ENCODE measurements around the gene ADAMTS9. TPM values are rescaled to one million over a fixed set of nuclear protein-coding genes. Genes with fewer than 3 reads are reported as not detected.

ADAMTS9 gene
- total and polyA plus RNA-seq, 7 donors: 1.2 to 61.6 (median 16.1) TPM

DNA sequence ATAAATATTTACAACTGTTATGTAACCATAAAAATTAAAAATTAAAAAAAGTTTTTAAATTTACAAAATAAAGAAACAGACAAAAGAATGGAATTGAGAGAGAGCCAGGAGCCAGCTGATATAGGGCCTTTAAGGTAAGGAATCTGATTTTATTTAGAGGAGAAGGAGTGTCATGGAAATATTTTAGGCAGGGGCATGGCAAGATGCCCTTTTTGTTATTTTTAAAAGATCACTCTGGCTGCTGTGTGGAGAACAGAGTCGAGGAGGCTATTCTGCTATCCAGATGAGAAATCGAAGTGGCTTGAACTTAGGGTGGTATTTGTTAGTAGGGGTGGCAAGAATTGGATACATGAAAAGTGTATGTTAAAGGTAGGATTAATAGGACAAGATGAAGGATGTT lies 9.1 kb upstream of the ADAMTS9 start:
- 83 to 86% methylated on average over 2 of the region's 2 CpGs for WGBS, 2 donors
- no peak overlapping the region for H3K27ac ChIP-seq
- no peaks in the 10 kb centered on the region for H3K36me3 ChIP-seq
- no peak for DNase-seq
- H3K27me3 ChIP-seq: no peaks in the 10 kb centered on the region
- TF ChIP-seq POLR2AphosphoS5 (IDR thresholded peaks at IDR 0.05) (no peak), EP300 (IDR thresholded peaks at IDR 0.05) (no peak), POLR2A (IDR thresholded peaks at IDR 0.05) (no peak)
- TF ChIP-seq, protein P1, sequence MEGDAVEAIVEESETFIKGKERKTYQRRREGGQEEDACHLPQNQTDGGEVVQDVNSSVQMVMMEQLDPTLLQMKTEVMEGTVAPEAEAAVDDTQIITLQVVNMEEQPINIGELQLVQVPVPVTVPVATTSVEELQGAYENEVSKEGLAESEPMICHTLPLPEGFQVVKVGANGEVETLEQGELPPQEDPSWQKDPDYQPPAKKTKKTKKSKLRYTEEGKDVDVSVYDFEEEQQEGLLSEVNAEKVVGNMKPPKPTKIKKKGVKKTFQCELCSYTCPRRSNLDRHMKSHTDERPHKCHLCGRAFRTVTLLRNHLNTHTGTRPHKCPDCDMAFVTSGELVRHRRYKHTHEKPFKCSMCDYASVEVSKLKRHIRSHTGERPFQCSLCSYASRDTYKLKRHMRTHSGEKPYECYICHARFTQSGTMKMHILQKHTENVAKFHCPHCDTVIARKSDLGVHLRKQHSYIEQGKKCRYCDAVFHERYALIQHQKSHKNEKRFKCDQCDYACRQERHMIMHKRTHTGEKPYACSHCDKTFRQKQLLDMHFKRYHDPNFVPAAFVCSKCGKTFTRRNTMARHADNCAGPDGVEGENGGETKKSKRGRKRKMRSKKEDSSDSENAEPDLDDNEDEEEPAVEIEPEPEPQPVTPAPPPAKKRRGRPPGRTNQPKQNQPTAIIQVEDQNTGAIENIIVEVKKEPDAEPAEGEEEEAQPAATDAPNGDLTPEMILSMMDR (IDR thresholded peaks at IDR 0.05): no peak
- intact Hi-C loops (cut with DNase I): no loop called here
- peaks cover 0 to 35% (median 24%) of the 10 kb centered on the region in 4 donors for H3K4me1 ChIP-seq
- H3K9me3 ChIP-seq: no peaks in the 10 kb centered on the region
- no peak overlapping the region for H3K4me3 ChIP-seq

DNA sequence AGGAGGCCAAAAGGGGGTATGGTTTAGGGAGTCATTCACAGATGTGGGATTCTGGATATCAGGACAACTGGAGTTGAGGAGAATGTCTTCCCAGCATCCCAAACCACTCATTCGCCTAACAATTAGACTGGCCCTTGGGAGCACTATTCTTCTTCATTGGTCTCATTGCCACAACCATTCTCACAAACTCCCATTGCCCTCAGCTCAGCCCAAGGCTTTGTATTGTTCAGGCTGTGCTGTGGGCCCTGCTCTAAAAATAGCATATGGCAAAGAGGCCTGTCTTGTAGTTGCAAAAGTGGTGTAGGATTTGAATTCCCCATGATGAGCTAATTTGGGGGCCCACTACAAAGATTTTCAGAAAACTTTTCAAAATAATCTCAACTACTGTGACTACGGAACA lies 6.3 kb upstream of the ADAMTS9 start:
- H3K9me3 ChIP-seq: no peaks in the 10 kb centered on the region
- H3K27ac ChIP-seq: no peak overlapping the region
- H3K4me1 ChIP-seq: peaks cover 0 to 56% (median 25%) of the 10 kb centered on the region in 4 donors
- no peaks in the 10 kb centered on the region for H3K27me3 ChIP-seq
- no peaks in the 10 kb centered on the region for H3K36me3 ChIP-seq
- DNase-seq: no peak
- 94 to 95% methylated on average over 2 of the region's 2 CpGs for WGBS, 2 donors
- intact Hi-C loops (cut with DNase I): no loop called here
- no peak overlapping the region for H3K4me3 ChIP-seq
- TF ChIP-seq POLR2AphosphoS5 (IDR thresholded peaks at IDR 0.05) (no peak), EP300 (IDR thresholded peaks at IDR 0.05) (no peak), POLR2A (IDR thresholded peaks at IDR 0.05) (no peak)
- TF ChIP-seq, protein P1 (IDR thresholded peaks at IDR 0.05): no peak

DNA sequence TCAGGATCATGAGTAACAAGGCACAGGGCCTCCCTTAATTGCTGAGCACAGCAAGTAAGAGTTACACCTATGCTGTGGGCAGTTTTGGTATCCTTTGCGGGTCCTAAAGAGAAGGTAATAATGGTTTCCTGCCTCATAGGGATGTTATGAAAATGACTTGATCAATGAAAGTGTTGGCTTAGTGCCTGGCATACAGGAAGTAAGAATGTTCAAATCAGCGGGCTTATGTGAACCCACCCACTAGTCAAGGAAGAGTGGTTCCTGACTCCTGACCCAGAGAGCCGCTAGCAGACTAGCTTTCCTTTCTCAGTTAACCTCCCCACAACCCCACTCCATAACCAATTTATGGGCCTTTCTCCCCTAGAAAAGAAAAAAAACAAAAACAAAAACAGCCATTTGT lies 5.2 kb upstream of the ADAMTS9 start:
- H3K36me3 ChIP-seq: no peaks in the 10 kb centered on the region
- H3K4me3 ChIP-seq: no peak overlapping the region
- H3K27me3 ChIP-seq: no peaks in the 10 kb centered on the region
- no peak for TF ChIP-seq EP300 (IDR thresholded peaks at IDR 0.05)
- TF ChIP-seq, protein P1 (IDR thresholded peaks at IDR 0.05): no peak
- TF ChIP-seq POLR2AphosphoS5 (IDR thresholded peaks at IDR 0.05): no peak
- TF ChIP-seq POLR2A (IDR thresholded peaks at IDR 0.05): no peak
- H3K9me3 ChIP-seq: no peaks in the 10 kb centered on the region
- no peak for DNase-seq
- 71 to 73% methylated on average over 3 of the region's 3 CpGs for WGBS, 2 donors
- H3K27ac ChIP-seq: no peak overlapping the region
- H3K4me1 ChIP-seq: peaks cover 0 to 62% (median 28%) of the 10 kb centered on the region in 4 donors
- intact Hi-C loops (cut with DNase I): no loop called here

DNA sequence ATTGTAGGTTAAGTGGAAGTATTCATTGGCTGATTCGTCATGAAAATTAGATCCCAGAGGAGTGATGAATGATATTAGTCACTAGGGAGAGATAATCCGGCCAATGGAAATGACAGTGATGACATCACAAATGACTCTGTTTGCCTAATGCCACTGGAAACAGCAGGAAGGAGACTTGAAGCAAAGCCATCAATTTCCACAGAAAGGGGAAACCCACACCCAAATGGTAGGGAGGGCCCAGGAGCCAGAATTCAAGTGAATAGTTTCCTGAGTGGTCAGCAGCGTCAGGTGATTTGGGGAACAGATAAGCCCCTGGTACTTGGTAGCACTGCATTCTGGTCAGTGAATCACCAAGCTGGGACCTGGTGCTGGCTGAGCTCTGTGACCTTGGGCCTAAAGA lies 3.3 kb upstream of the ADAMTS9 start:
- intact Hi-C loops (cut with DNase I): no loop called here
- no peak for DNase-seq
- WGBS, 2 donors: 55 to 81% methylated on average over 3 of the region's 3 CpGs
- no peaks in the 10 kb centered on the region for H3K27me3 ChIP-seq
- TF ChIP-seq, protein P1 (IDR thresholded peaks at IDR 0.05): no peak
- no peak for TF ChIP-seq POLR2A (IDR thresholded peaks at IDR 0.05)
- H3K4me1 ChIP-seq: peaks cover 0 to 54% (median 20%) of the 10 kb centered on the region in 4 donors
- no peaks in the 10 kb centered on the region for H3K9me3 ChIP-seq
- H3K27ac ChIP-seq: peak overlapping the region in 1 of 4 donors; percentile 16
- H3K36me3 ChIP-seq: no peaks in the 10 kb centered on the region
- no peak overlapping the region for H3K4me3 ChIP-seq

Data from sigmoid colon (tissue), 7 donors.